OCI-LY7 (cell line): ENCODE data around the gene TRMT1. TPM values are rescaled to one million over a fixed set of nuclear protein-coding genes. Genes with fewer than 3 reads are reported as not detected.

Source experiments
- BruUV-seq: library from RNA; stranded (reverse); fragments of 400-500 nt; replicated peaks from 2 replicates; lab custom pipeline; 2021; lab: Mats Ljungman, UMichigan
- CTCF ChIA-PET: fragments of 300-600 bp; sonication (Branson Sonifier 250); formaldehyde crosslinking; loops from one replicate; lab custom pipeline; 2022; ENCODE audit warnings: antibody characterized with exemption; ENCODE audit not compliant: unreplicated experiment; lab: Charles Lee
- POLR2A ChIA-PET: fragments of 300-600 bp; sonication (Branson Sonifier 250); formaldehyde crosslinking; loops from one replicate; lab custom pipeline; 2022; ENCODE audit warnings: antibody characterized with exemption; lab: Charles Lee
- DNase-seq: peaks from one replicate; pipeline ENCODE4 v3.0.0-alpha.2; 2015; ENCODE audit warnings: low spot score
- H2AFZ ChIP-seq: fragments of 200-600 bp; sonication (generic), shearing (Covaris generic); 2 replicates; pipeline ENCODE4 v1.6.1; 2014; ENCODE audit warnings: mild to moderate bottlenecking, antibody characterized with exemption, low read length, moderate library complexity
- H3K27ac ChIP-seq: fragments of 200-600 bp; sonication (generic); 2 replicates; pipeline ENCODE4 v1.5.1; 2014; ENCODE audit warnings: mixed run types, low read depth, mild to moderate bottlenecking, moderate library complexity, low read length, inconsistent platforms; ENCODE audit not compliant: poor library complexity, severe bottlenecking
- H3K36me3 ChIP-seq: fragments of 200-600 bp; sonication (generic); 2 replicates; pipeline ENCODE4 v1.6.1; 2014; ENCODE audit warnings: mild to moderate bottlenecking, antibody characterized with exemption, low read length, moderate library complexity, mixed read lengths; ENCODE audit not compliant: insufficient read depth
- H3K4me1 ChIP-seq: fragments of 200-600 bp; sonication (generic); 2 replicates; pipeline ENCODE4 v1.5.1; 2014; ENCODE audit warnings: mild to moderate bottlenecking, low read length; ENCODE audit not compliant: insufficient read depth, poor library complexity, severe bottlenecking
- H3K4me2 ChIP-seq: fragments of 200-600 bp; sonication (generic); 2 replicates; pipeline ENCODE4 v1.6.1; 2014; ENCODE audit warnings: mild to moderate bottlenecking, low read length
- H3K4me3 ChIP-seq: fragments of 200-600 bp; sonication (generic); 2 replicates; pipeline ENCODE4 v1.5.1; 2014; ENCODE audit warnings: mild to moderate bottlenecking, low read depth, low read length; ENCODE audit not compliant: poor library complexity, severe bottlenecking
- H3K79me2 ChIP-seq: fragments of 200-600 bp; sonication (generic); 2 replicates; pipeline ENCODE4 v1.6.1; 2016; ENCODE audit warnings: low read depth, mild to moderate bottlenecking, low read length, moderate library complexity, mixed read lengths; ENCODE audit not compliant: insufficient read depth
- H3K9me2 ChIP-seq: fragments of 200-600 bp; sonication (generic); 2 replicates; pipeline ENCODE4 v1.6.1; 2016; ENCODE audit warnings: mild to moderate bottlenecking, low read length, mixed read lengths; ENCODE audit not compliant: insufficient read depth
- H3K9me3 ChIP-seq: fragments of 200-600 bp; sonication (generic); 2 replicates; pipeline ENCODE4 v1.6.1; 2014; ENCODE audit warnings: mild to moderate bottlenecking, mixed run types, low read length, mixed read lengths
- H4K20me1 ChIP-seq: fragments of 200-600 bp; sonication (generic); 2 replicates; pipeline ENCODE4 v1.6.1; 2014; ENCODE audit warnings: mild to moderate bottlenecking, antibody characterized with exemption, low read length, moderate library complexity, mixed read lengths; ENCODE audit not compliant: insufficient read depth
- EZH2phosphoT487 ChIP-seq: fragments of 200-600 bp; sonication (generic); IDR thresholded peaks from 2 replicates; pipeline ENCODE4 v1.6.1; 2018; ENCODE audit warnings: low read depth, borderline replicate concordance, mild to moderate bottlenecking, mixed run types, antibody characterized with exemption, low read length, moderate library complexity, mixed read lengths
- intact Hi-C: fragments of 100-400 bp; cut with micrococcal nuclease; formaldehyde crosslinking; loops from one replicate; pipeline ENCODE4 v1.10.0; 2022; ENCODE audit not compliant: unreplicated experiment
- total RNA-seq, 2 experiments: library from RNA; depleted of rRNA in 1 of 2; stranded (reverse); fragments of >200 nt in 1 of 2; shearing (Covaris generic) in 1 of 2; gene quantifications; 2 replicates each; pipeline ENCODE4 v1.2.3, GENCODE V29; 2014 to 2022
- TF ChIP-seq, protein P1 (sequence below): fragments of 200-600 bp; sonication (generic); conservative IDR thresholded peaks from 2 replicates; pipeline ENCODE4 v1.5.1; 2014; ENCODE audit warnings: mild to moderate bottlenecking, antibody characterized with exemption, low read length, moderate library complexity, mixed read lengths

Gene TRMT1
- total RNA-seq, 2 experiments from 2014 or later, result 50.4 to 56.8 TPM

DNA sequence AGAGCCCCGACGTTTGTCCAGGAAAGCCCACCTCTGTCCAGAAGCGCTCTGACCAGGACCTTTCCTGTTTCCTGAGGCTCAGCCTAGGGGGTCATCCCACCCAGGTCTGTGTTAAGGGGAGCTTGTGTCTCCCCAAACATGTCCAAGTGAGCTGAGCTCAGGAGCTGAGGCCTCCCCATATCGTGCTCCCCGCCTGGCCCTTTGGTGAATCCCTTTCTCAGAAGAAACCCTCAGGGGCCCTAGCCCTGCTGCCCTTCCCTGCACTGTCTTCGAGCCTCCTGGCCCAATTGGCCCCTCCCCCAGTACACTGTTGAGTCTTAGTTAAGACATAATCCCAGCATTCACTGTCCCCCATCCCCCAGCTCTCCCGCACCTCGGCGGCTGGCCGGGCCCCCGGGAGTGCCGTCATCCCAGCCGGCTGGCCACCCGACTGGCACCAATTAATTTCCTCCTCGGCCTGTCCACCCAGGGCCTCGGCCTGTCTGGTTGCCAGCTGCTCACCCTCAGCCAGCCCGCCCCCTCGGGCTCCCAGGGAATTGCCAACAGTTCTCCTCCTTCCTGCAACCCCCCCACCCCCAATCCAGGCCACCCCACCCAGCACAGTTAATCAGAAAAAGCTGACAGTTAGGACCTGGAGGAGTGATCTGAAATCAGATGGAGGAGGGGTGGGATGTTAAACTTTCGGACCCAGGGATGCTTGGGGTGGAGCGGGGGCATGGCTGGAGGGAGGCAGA is 47.2 kb upstream of the TRMT1 start:
- Histone ChIP-seq H2AFZ (peak overlapping the region; percentile 32; the same call in 1 of the 2 replicates), H3K4me2 (peak overlapping the region; percentile 96), H3K79me2 (peaks cover 25% of the 10 kb centered on the region; the same call in 1 of the 2 replicates), H3K36me3 (no peaks in the 10 kb centered on the region), H3K4me3 (peak overlapping the region; percentile 69), H4K20me1 (no peaks in the 10 kb centered on the region), H3K27ac (peak overlapping the region; percentile 95), H3K9me2 (no peaks in the 10 kb centered on the region), H3K4me1 (peaks cover 96% of the 10 kb centered on the region), H3K9me3 (no peaks in the 10 kb centered on the region)
- intact Hi-C loops, result loop anchor here (10.0 kb wide), 1 partner anchor 671 kb away; no protein-coding TSS in a partner anchor
- peak; percentile 52 for DNase-seq
- TF ChIP-seq EZH2phosphoT487, result no peak
- TF ChIP-seq, protein P1, sequence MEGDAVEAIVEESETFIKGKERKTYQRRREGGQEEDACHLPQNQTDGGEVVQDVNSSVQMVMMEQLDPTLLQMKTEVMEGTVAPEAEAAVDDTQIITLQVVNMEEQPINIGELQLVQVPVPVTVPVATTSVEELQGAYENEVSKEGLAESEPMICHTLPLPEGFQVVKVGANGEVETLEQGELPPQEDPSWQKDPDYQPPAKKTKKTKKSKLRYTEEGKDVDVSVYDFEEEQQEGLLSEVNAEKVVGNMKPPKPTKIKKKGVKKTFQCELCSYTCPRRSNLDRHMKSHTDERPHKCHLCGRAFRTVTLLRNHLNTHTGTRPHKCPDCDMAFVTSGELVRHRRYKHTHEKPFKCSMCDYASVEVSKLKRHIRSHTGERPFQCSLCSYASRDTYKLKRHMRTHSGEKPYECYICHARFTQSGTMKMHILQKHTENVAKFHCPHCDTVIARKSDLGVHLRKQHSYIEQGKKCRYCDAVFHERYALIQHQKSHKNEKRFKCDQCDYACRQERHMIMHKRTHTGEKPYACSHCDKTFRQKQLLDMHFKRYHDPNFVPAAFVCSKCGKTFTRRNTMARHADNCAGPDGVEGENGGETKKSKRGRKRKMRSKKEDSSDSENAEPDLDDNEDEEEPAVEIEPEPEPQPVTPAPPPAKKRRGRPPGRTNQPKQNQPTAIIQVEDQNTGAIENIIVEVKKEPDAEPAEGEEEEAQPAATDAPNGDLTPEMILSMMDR, result no peak
- CTCF ChIA-PET, result interaction anchor here (0.6 kb wide), 1 partner anchor 59 kb away, joined by 4 read pairs; no protein-coding TSS in a partner anchor
- POLR2A ChIA-PET, result interaction anchor here (0.6 to 2.5 kb wide), 8 partner anchors 12 to 64 kb away, joined by 3 to 13 read pairs (median 3); no protein-coding TSS in a partner anchor
- no TSS peak for BruUV-seq

- Histone ChIP-seq H4K20me1 (no peaks in the 10 kb centered on the region), H3K4me2 (peak overlapping the region; percentile 96), H3K36me3 (no peaks in the 10 kb centered on the region), H2AFZ (no peak overlapping the region), H3K9me2 (no peaks in the 10 kb centered on the region), H3K79me2 (peaks cover 26% of the 10 kb centered on the region; the same call in 1 of the 2 replicates), H3K4me3 (peak overlapping the region; percentile 69), H3K27ac (peak overlapping the region; percentile 95), H3K9me3 (no peaks in the 10 kb centered on the region), H3K4me1 (peaks cover 96% of the 10 kb centered on the region)
- BruUV-seq, result no TSS peak
- ChIA-PET POLR2A (interaction anchor here (0.7 to 2.5 kb wide), 7 partner anchors 8 to 63 kb away, joined by 3 to 13 read pairs (median 4); no protein-coding TSS in a partner anchor), CTCF (no interaction called here)
- no peak for TF ChIP-seq EZH2phosphoT487
- TF ChIP-seq, protein P1, result no peak
- DNase-seq, result peak; percentile 94
- intact Hi-C loops, result loop anchor here (10.0 kb wide), 1 partner anchor 672 kb away; no protein-coding TSS in a partner anchor
Measured at GRCh38 chr19:13162724-13163608, 46.4 kb upstream of the TRMT1 start.
